SK-N-MC (cell line): ENCODE data around the gene SIM1.

Experiments used
- DNase-seq: peaks from one replicate; pipeline ENCODE4 v3.0.0-alpha.2; 2011; ENCODE audit warnings: low read depth, low spot score
- H3K27ac ChIP-seq: fragments of 200-600 bp; sonication (generic); 2 replicates; pipeline ENCODE4 v1.5.1; 2016; ENCODE audit warnings: mixed run types
- H3K36me3 ChIP-seq: fragments of 200-600 bp; sonication (generic); 2 replicates; pipeline ENCODE4 v1.6.1; 2017; ENCODE audit warnings: antibody characterized with exemption, low read length, mixed read lengths; ENCODE audit not compliant: insufficient read depth
- H3K4me3 ChIP-seq: fragments of 200-600 bp; sonication (generic); 2 replicates; pipeline ENCODE4 v1.5.1; 2016
- H3K9ac ChIP-seq: fragments of 200-600 bp; sonication (generic); 2 replicates; pipeline ENCODE4 v1.8.0; 2017; ENCODE audit warnings: mixed run types, mixed read lengths; ENCODE audit not compliant: insufficient read length
- H3K9me3 ChIP-seq: fragments of 200-600 bp; sonication (generic); 2 replicates; pipeline ENCODE4 v1.6.1; 2017; ENCODE audit warnings: low read depth, mild to moderate bottlenecking, antibody characterized with exemption, low read length, moderate library complexity, mixed read lengths
- EZH2 ChIP-seq: fragments of 200-600 bp; sonication (generic); IDR thresholded peaks from one replicate; pipeline ENCODE4 v1.6.1; 2017; ENCODE audit warnings: antibody characterized with exemption
- FOXP2 ChIP-seq: optimal IDR thresholded peaks from 2 replicates; pipeline ENCODE3; 2011; ENCODE audit warnings: mild to moderate bottlenecking, moderate library complexity; ENCODE audit not compliant: insufficient read depth; ENCODE audit errors: extremely low read length, control extremely low read depth
- POLR2AphosphoS5 ChIP-seq: IDR thresholded peaks from 2 replicates; pipeline ENCODE4 v1.6.1; 2012; ENCODE audit warnings: mild to moderate bottlenecking, low read depth, low read length, borderline replicate concordance

The SIM1 gene

DNA sequence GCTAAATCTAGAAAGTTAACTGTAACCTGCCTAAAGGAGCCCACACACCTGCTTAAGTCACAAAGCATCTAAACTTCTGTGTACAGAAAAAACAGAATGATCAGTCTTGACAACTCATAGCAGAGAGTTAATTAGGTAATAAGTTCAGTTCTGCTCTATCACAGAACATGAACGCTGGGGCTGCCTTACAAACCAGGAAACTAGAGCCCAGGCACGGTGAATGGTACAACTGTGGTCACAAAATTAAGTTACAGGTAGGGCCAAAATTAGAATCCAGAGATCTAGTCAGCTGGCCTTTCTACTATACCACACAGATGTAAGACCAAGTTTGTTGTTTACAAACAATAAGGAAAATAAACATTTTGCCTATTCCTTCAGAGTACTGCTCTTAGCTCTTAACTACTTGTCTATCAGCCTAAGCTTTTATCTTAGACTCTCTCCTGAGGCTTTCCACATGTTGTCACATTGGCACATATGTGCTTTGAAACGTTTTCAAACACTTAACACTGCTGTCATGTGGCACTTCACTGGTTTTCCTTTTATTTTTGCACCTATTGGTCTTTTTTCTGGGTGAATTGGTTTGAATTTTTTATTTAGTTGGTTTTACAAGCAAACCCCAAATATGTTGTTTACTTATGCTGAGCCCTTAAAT lies 75.7 kb downstream of the SIM1 start:
- Histone ChIP-seq H3K36me3 (no peaks in the 10 kb centered on the region), H3K9me3 (no peaks in the 10 kb centered on the region), H3K27ac (no peak overlapping the region), H3K4me3 (no peak overlapping the region), H3K9ac (no peak overlapping the region)
- DNase-seq, result no peak
- TF ChIP-seq FOXP2, result no peak
- TF ChIP-seq EZH2, result no peak
- no peak for TF ChIP-seq POLR2AphosphoS5

DNA sequence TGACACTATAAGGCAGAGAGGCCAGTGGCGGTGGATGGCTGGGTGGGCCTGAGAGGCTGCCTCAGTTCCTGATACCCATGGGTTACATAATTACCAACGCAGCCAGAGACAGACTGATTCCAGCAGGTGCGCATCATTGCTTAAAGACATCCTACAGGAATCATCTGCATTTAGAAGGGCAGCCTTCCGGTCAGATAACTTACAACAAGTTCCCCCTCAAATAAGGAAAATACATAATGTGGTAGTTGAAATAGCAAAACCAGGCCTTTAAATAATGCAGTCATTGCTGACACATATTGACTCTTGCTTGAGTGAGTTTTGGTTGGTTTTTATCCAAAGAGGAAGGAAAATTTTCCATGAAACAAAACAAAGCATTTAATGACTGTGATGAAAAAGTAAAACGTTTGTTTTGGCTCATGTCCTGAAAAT lies 81.9 kb downstream of the SIM1 start:
- TF ChIP-seq EZH2 (no peak), POLR2AphosphoS5 (no peak), FOXP2 (no peak)
- H3K9me3 ChIP-seq, result no peaks in the 10 kb centered on the region
- H3K9ac ChIP-seq, result no peak overlapping the region
- H3K36me3 ChIP-seq, result no peaks in the 10 kb centered on the region
- no peak overlapping the region for H3K4me3 ChIP-seq
- DNase-seq, result no peak
- no peak overlapping the region for H3K27ac ChIP-seq

DNA sequence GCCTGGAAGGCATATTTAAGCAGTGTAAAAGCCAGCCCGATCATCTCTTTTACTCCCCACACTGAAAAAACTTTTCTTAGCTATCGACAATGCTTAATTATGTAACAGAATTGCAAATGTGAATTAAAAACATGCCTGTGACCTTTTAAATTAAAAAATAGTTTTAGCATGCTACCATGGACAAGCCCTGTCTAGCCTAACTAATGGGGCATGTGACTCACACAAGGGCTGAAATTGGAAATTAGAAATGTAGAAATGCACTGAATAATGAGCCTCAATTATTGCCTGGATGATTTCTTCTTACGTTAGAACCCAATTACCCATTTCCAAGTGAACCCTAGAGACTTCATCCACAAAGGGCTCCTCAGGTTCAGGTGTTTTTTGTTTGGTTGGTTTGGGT lies 82.7 kb downstream of the SIM1 start:
- no peak for DNase-seq
- TF ChIP-seq POLR2AphosphoS5 (no peak), FOXP2 (no peak), EZH2 (no peak)
- no peak overlapping the region for H3K9ac ChIP-seq
- no peak overlapping the region for H3K4me3 ChIP-seq
- no peaks in the 10 kb centered on the region for H3K9me3 ChIP-seq
- no peaks in the 10 kb centered on the region for H3K36me3 ChIP-seq
- H3K27ac ChIP-seq, result no peak overlapping the region

DNA sequence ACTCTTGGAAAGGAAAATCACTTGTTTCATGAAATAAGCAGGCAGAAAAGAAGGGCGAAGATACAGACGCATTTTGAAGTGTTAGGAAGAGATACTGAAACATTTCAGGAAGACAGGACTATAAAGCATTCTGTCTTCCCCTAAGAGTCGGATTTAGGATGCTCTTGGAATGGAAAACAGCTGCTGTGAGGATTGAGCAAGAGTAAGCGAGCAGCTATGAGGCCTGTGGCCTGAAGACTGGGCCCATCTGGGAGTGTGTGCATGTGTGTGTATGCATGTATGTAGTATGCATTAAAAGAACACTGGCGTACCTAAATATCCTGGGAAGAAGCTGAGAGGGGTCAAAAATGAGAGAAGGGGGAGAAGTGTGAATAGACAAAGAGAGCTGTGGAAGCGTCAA lies 83.6 kb downstream of the SIM1 start:
- no peaks in the 10 kb centered on the region for H3K9me3 ChIP-seq
- H3K27ac ChIP-seq, result no peak overlapping the region
- H3K9ac ChIP-seq, result no peak overlapping the region
- no peak overlapping the region for H3K4me3 ChIP-seq
- TF ChIP-seq FOXP2 (no peak), POLR2AphosphoS5 (no peak), EZH2 (no peak)
- H3K36me3 ChIP-seq, result no peaks in the 10 kb centered on the region
- no peak for DNase-seq

DNA sequence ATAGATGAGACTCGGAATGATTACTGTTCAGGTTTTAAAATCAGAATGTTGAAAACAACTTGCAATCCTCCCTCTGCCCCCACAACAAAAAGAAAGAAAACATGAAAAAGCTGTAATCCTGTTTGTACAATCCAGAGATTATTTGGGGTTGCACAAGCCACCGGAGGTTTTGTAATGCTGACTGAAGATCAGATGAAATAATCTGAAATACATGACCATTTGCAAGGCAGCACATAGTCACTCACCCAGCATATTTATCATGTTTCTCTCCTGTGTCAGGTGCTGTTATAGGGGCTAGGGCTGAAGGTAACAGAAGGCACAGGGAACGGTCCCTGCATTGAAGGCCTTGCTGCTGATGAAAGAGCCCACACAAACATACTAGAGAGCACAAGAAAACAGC lies 85.3 kb downstream of the SIM1 start:
- DNase-seq, result no peak
- no peak overlapping the region for H3K4me3 ChIP-seq
- no peak overlapping the region for H3K9ac ChIP-seq
- H3K27ac ChIP-seq, result no peak overlapping the region
- H3K9me3 ChIP-seq, result no peaks in the 10 kb centered on the region
- H3K36me3 ChIP-seq, result no peaks in the 10 kb centered on the region
- no peak for TF ChIP-seq POLR2AphosphoS5

DNA sequence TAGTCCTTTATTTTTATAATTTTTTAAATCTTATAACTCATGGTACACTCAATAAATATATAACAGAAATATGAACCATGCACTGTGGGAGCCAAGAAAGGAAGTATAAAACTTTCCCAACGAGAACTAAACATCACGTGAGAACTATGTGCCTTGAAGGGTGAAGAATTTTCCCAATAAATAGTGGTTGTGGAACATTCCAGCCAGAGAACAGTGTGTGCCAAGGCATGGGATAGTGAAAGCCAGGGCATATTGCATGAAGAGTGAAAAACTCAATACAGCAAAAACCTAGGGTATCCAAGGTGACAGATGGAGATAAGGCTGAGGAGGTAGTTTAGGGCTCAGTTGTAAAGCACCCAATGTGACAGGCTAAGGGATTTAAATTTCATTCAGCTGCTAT lies 86.1 kb downstream of the SIM1 start:
- Histone ChIP-seq H3K9me3 (no peaks in the 10 kb centered on the region), H3K9ac (no peak overlapping the region), H3K4me3 (no peak overlapping the region), H3K36me3 (no peaks in the 10 kb centered on the region), H3K27ac (no peak overlapping the region)
- no peak for TF ChIP-seq FOXP2
- TF ChIP-seq POLR2AphosphoS5, result no peak
- no peak for TF ChIP-seq EZH2
- no peak for DNase-seq

DNA sequence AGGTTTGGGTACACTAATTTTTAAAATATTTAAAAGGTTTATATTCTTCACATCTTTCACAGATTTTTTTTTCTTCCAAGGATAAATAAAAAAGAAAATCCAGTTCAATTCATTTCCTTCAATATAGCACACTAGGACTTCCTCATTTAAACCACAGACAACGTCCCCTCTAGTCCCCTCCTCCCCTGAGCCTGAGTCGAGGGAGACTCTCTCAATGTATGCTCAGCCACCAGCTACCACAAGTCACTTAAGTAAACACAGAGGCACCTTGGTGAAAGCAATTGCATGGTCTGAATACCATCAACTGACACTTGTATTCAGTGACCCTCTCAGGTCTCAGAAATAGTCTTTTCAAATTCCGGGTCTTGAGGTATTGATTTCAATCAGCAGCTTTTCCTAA lies 88.6 kb downstream of the SIM1 start:
- Histone ChIP-seq H3K9ac (no peak overlapping the region), H3K27ac (no peak overlapping the region), H3K9me3 (no peaks in the 10 kb centered on the region), H3K36me3 (no peaks in the 10 kb centered on the region), H3K4me3 (no peak overlapping the region)
- TF ChIP-seq EZH2 (no peak), POLR2AphosphoS5 (no peak), FOXP2 (no peak)
- DNase-seq, result no peak

DNA sequence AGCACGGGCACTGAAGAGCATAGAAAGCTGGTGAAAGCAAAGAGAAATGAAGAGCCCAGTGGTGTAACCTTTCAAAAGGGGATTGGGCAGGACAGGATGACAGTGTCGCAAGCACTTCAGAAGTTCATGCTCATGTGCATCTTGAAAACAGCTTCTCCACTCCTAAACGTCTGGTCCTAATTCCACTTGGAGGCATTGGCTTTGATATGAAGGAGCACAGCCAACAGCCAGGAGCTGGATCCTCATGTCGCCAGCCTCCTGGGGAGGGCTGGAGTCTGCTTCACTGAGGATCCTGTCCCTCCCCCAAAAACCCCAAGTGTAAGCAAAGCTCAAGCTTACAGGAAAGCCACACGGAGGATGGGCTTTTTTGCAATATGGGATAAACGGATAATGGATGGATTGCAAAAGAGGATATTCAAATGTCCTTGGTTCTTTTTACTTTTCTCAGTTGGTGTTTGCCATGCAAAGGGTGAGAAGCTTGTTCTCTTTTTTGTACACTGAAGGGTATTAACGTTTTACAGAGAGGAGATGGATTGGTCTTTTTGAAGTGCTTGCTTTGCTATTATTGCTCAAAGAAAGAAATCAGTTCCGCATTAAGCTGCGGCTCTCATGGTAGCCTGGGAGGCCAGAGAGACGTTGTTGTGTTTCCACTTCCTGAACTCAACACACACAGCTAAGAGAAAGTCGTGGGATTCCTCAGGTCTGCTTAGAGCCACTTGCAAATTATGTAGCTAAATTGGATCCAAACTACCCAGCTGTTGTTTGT lies 92.2 kb downstream of the SIM1 start:
- no peaks in the 10 kb centered on the region for H3K36me3 ChIP-seq
- H3K4me3 ChIP-seq, result no peak overlapping the region
- no peak overlapping the region for H3K9ac ChIP-seq
- no peak overlapping the region for H3K27ac ChIP-seq
- TF ChIP-seq POLR2AphosphoS5, result no peak
- TF ChIP-seq EZH2, result no peak
- no peak for TF ChIP-seq FOXP2
- DNase-seq, result no peak
- no peaks in the 10 kb centered on the region for H3K9me3 ChIP-seq

DNA sequence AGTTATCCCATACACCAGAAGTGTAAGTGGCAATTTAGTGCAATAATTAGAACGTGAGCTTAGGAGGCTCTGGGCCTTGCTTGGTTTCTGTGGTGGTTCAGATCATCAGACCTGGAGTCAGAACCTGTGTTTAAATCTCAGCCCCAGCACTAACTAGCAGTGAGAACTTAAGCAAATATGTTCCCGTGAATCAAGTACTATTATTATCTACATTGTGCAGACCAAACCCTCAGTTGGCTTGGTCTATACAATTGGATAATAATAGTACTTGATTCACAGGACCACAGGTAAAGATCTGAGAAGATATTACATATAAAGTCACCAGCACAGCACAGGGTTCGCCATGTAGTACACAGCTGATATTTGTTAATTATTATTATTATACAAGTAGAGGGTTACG lies 93.1 kb downstream of the SIM1 start:
- H3K9me3 ChIP-seq, result no peaks in the 10 kb centered on the region
- DNase-seq, result no peak
- H3K27ac ChIP-seq, result no peak overlapping the region
- H3K36me3 ChIP-seq, result no peaks in the 10 kb centered on the region
- H3K4me3 ChIP-seq, result no peak overlapping the region
- H3K9ac ChIP-seq, result no peak overlapping the region
- no peak for TF ChIP-seq FOXP2
- TF ChIP-seq POLR2AphosphoS5, result no peak
- TF ChIP-seq EZH2, result no peak
